ENCODE data around the gene USP37. TPM values are rescaled to one million over a fixed set of nuclear protein-coding genes. Genes with fewer than 3 reads are reported as not detected.

Gene USP37
- total and polyA plus RNA-seq, 2 of the 4 experiments (the other 2 are of a cell fraction) = 1.6 to 6.5 TPM

DNA sequence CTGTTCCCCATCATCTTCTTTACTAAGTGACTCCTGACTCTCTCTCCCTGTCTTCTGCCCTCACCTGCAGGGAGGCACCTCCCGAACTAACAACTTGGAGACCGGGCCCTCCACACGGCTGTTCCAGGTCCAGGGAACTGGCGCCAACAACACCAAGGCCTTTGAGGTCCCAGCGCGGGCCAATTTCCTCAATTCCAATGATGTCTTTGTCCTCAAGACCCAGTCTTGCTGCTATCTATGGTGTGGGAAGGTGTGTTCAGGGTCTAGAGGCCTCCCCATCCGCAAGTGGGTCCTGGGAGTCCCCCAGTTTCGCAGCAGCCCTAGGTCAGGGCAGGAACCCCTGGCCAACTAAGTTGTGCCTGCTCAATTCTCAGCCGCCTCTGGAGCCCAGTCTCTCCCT is 133.7 kb downstream of the USP37 start:
- Histone ChIP-seq H3K4ac (ENCODE audit: low read depth, low read length) (no peak overlapping the region), H3K4me1 (ENCODE audit: control insufficient read depth, insufficient read depth, low read length) (peaks cover 2% of the 10 kb centered on the region; the same call in 1 of the 2 replicates), H2AK9ac (replicated peaks; ENCODE audit: low read depth, low read length, poor library complexity) (no peak overlapping the region), H4K91ac (ENCODE audit: insufficient read depth, low read depth, low read length) (no peak overlapping the region), H2BK20ac (ENCODE audit: low read depth, low read length) (no peak overlapping the region), H3K18ac (ENCODE audit: low read depth, low read length) (no peak overlapping the region), H2AFZ (replicated peaks; ENCODE audit: low read length, poor library complexity) (no peak overlapping the region), H3K27me3 (ENCODE audit: control insufficient read depth, insufficient read depth, low read length) (peaks cover 21% of the 10 kb centered on the region), H3K23ac (ENCODE audit: low read depth, low read length) (no peak overlapping the region), H3K4me3 (ENCODE audit: insufficient read depth, low read depth, low read length) (no peak overlapping the region), H2BK15ac (ENCODE audit: low read depth, low read length) (no peak overlapping the region), H4K5ac (ENCODE audit: low read depth, low read length) (no peak overlapping the region), H3K14ac (replicated peaks; ENCODE audit: low read depth, low read length) (no peak overlapping the region), H3K4me2 (ENCODE audit: low read depth, low read length) (no peak overlapping the region), H3K9me3 (ENCODE audit: control insufficient read depth, insufficient read depth, low read length) (no peaks in the 10 kb centered on the region), H3K9ac (ENCODE audit: low read depth, low read length) (no peak overlapping the region), H4K8ac (ENCODE audit: low read depth in 2 of 2, low read length in 2 of 2) (no peak overlapping the region), H3K27ac (ENCODE audit: insufficient read depth, low read length) (no peak overlapping the region), H2BK120ac (ENCODE audit: low read depth, low read length) (no peak overlapping the region), H3K9me1 (ENCODE audit: insufficient read depth, low read length) (no peaks in the 10 kb centered on the region), H2BK5ac (ENCODE audit: low read depth, low read length, poor library complexity, severe bottlenecking) (no peak overlapping the region), H3K79me1 (ENCODE audit: low read depth in 1 of 2, low read length in 2 of 2) (no peaks in the 10 kb centered on the region), H3K56ac (ENCODE audit: extremely low read depth, insufficient read depth, low read length) (no peak overlapping the region), H2AK5ac (ENCODE audit: low read depth, low read length) (no peak overlapping the region), H3K36me3 (ENCODE audit: control insufficient read depth, insufficient read depth, low read length) (no peaks in the 10 kb centered on the region), H4K20me1 (ENCODE audit: insufficient read depth, low read length) (no peaks in the 10 kb centered on the region; the same call in 1 of the 2 replicates)
- dilution Hi-C loops (cut with HindIII; ENCODE audit: low sequenced_read_pairs, unreplicated experiment) (no loop called here), in situ Hi-C loops (cut with MboI; ENCODE audit: low sequenced_read_pairs) (no loop called here), intact Hi-C loops (cut with micrococcal nuclease) (no loop called here)
- DNase-seq (no peak), ATAC-seq (ENCODE audit: low read depth) (no peak)
- CTCF ChIA-PET = no interaction called here
- POLR2A ChIA-PET (ENCODE audit: unreplicated experiment) = no interaction called here
- TF ChIP-seq MAZ (IDR thresholded peaks at IDR 0.05; ENCODE audit: borderline replicate concordance, low read depth, low read length) = no peak
- no peak for TF ChIP-seq POLR2A (IDR thresholded peaks at IDR 0.05; ENCODE audit: low read depth, low read length)
- TF ChIP-seq MAFK (IDR thresholded peaks at IDR 0.05; ENCODE audit: low read depth, low read length) = no peak
- no peak for TF ChIP-seq CEBPB (IDR thresholded peaks at IDR 0.05; ENCODE audit: low read depth, low read length)
- TF ChIP-seq SMC3 (IDR thresholded peaks at IDR 0.05; ENCODE audit: low read depth, low read length) = no peak
- TF ChIP-seq NFE2L2 (IDR thresholded peaks at IDR 0.05; ENCODE audit: low read depth, low read length) = no peak
- no peak for TF ChIP-seq CTCF (conservative IDR thresholded peaks at IDR 0.05; ENCODE audit: low read depth, low read length)
- no peak for TF ChIP-seq MXI1 (IDR thresholded peaks at IDR 0.05; ENCODE audit: borderline replicate concordance, low read depth, low read length)
- 92% methylated on average over 2 of the region's 9 CpGs; no CpG with 5 or more reads in 1 of the 2 experiments for WGBS, 2 experiments (ENCODE audit: extremely low coverage in 2 of 2, insufficient read length in 1 of 2)
- BruUV-seq (replicated peaks) = no TSS peak

All from IMR-90 (cell line).